NCI-H526 treated with DMSO at 0.1 percent for 48 hours (cell line): ENCODE measurements around the gene PRSS16.

ENCODE experiments used
- DNase-seq: peaks from one replicate; lab custom pipeline; 2025; lab: John Stamatoyannopoulos, UW

PRSS16 gene

GRCh38 chr6:27287751-27288135, 40.2 kb downstream of the PRSS16 start:
- DNase-seq: no peak

- DNase-seq: no peak
Measured at GRCh38 chr6:27288136-27289044, 40.9 kb downstream of the PRSS16 start.

- no peak for DNase-seq
Measured at GRCh38 chr6:27290065-27290849, 42.8 kb downstream of the PRSS16 start.

- DNase-seq: no peak
Measured at GRCh38 chr6:27290850-27291208, 43.3 kb downstream of the PRSS16 start.

- DNase-seq: no peak
Measured at GRCh38 chr6:27293436-27294098, 46.1 kb downstream of the PRSS16 start.

- no peak for DNase-seq
Measured at GRCh38 chr6:27294409-27294808, 46.9 kb downstream of the PRSS16 start.

GRCh38 chr6:27295301-27296079, 48.0 kb downstream of the PRSS16 start:
- no peak for DNase-seq

- no peak for DNase-seq
Measured at GRCh38 chr6:27296106-27296783, 48.7 kb downstream of the PRSS16 start.

GRCh38 chr6:27297484-27297856, 50.0 kb downstream of the PRSS16 start:
- no peak for DNase-seq

- DNase-seq: no peak
Measured at GRCh38 chr6:27297857-27298730, 50.6 kb downstream of the PRSS16 start.

GRCh38 chr6:27303613-27304272, 56.2 kb downstream of the PRSS16 start:
- no peak for DNase-seq
